GM12872 (cell line): ENCODE results near the gene TBX15.

Source experiments
- TF ChIP-seq, protein P1 (sequence below): IDR thresholded peaks from 3 replicates; pipeline ENCODE4 v1.5.1; 2011; ENCODE audit warnings: low read depth, mild to moderate bottlenecking, low read length, moderate library complexity; ENCODE audit not compliant: insufficient read depth

TBX15 gene

DNA sequence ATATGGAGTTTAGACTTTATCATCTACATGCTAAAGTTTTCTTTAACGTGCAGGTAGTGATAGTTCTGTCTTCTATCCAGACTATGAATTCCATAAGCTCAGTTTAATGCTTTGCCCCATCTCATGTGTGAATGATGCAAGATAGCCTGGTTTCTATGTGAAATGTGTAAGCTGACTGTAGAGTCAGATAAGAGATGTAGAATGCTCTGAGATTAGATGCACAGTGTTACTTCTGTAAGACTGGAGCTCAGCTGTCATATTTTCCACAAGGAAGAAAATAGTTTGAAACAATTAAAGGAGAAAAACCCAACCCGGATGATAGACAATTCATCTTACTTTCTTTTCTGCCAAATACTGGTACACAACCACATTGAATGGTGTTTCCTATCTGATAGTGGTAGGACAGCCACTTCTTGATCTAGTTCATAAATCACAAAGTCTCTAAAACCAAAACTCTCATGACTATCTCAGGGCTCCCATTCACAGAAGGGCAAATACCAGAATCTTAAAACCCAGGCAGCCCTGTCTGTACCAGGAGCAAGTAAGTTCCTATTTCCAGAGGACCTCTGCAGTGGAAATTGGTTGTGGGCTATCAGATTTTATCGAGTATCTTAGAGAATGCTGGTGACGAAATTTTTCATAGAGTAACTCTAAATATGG is 50.6 kb downstream of the TBX15 start:
- TF ChIP-seq, protein P1, sequence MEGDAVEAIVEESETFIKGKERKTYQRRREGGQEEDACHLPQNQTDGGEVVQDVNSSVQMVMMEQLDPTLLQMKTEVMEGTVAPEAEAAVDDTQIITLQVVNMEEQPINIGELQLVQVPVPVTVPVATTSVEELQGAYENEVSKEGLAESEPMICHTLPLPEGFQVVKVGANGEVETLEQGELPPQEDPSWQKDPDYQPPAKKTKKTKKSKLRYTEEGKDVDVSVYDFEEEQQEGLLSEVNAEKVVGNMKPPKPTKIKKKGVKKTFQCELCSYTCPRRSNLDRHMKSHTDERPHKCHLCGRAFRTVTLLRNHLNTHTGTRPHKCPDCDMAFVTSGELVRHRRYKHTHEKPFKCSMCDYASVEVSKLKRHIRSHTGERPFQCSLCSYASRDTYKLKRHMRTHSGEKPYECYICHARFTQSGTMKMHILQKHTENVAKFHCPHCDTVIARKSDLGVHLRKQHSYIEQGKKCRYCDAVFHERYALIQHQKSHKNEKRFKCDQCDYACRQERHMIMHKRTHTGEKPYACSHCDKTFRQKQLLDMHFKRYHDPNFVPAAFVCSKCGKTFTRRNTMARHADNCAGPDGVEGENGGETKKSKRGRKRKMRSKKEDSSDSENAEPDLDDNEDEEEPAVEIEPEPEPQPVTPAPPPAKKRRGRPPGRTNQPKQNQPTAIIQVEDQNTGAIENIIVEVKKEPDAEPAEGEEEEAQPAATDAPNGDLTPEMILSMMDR: no peak

DNA sequence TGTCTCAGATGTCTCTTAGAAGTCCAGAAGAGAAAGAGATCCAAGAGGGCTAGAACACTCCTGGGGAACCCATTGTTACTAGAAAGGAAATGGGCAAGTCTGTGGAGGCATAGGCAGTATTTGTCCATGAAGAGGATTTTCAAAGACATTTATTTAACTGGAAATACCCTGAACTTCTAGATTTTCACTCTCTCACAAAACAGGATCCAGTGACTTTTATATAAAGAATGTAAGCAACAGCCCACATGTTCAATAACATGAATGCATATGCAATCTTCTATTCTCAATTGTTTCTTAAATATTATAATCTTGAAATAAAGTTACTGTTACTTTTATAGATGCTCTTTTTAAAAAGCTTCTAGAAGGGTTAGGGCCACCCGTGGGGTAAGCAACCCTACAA is 53.4 kb downstream of the TBX15 start:
- TF ChIP-seq, protein P1: no peak

DNA sequence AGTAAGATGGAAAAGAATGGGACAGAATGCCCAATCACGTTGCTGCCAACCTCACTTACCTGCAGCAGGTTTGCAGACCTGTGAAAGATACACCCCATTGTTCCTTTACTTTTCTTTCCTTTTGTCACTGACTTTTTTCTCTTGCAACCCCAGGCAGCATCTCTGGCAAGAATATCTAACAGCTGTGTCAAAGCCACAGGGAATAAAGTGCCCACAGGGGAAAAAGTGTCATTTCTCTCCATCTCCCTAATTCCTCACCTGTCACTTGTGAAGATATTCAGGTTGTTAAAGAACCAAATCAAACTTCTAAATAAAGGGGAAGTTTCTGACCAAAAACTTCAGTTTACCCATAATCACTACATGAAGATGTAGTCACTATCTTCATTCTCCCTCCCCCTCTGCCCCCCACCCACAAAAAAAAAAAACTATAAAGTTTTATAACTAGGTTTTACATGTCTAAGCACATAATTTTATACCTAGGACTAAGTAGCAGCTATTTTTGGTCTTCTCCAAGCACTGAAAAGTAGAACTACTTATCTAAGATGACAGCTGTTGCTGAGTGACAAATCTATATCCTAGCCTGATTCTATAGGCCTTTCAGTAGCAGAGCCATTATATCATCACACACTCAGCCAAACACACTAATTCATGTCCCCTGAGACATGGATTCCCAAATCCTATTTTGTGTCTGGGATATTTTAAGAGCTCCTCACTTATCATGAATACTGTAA is 54.9 kb downstream of the TBX15 start:
- TF ChIP-seq, protein P1: no peak

DNA sequence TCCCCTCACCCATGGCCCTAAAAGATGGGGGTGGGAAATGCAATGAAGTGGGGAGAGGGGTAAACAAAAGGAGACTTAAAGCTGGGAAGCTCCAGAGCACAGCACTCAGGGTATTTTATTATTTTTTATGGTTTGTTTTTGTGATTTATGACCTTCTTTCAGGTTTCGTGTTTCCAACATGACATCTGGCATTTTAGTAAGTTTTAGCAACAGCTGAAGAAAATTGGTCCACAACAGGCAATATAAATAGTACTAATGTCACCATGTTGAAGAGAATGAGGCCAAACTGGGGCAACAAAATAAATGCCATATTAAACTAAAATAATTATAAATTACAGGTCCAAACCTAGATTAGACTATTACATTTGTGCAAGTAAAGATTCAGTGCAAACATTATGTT is 56.3 kb downstream of the TBX15 start:
- TF ChIP-seq, protein P1: no peak

DNA sequence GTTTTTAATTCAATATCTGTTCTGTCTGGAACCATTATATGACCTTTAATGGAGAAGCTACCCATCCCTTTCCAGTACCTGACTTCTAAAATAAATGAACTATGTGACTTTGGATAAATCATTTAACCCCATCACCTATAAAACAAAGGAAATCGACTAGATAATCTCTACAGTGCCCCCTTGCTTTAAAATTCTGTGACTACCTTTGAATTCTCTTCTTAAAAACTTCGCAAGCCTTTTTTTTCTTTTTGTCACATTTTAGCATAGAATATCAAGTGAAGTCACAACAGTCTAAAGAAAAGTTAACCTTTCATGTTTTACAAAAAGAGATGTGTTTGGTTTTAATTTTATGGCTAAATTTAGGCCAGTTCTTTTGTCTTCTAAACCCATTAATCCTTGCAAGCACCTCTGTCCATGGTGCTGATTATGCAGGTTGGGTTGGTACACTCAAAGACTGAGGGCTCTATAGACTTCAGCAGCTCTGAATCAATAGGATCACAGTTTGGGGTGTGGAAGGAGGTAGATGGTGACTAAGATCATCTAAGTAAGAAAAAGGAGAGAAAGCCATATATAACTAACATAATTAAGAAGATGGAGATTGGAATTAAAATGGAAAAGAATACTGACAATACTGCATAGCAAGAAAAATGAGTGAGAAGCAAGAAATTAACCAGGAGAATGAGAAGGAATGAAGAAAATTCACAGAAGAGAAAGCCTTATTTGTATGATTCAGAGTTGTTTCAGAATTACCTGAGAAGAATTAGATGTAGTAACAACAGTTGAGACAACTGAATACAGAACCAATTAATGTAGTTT is 59.2 kb downstream of the TBX15 start:
- TF ChIP-seq, protein P1: no peak

DNA sequence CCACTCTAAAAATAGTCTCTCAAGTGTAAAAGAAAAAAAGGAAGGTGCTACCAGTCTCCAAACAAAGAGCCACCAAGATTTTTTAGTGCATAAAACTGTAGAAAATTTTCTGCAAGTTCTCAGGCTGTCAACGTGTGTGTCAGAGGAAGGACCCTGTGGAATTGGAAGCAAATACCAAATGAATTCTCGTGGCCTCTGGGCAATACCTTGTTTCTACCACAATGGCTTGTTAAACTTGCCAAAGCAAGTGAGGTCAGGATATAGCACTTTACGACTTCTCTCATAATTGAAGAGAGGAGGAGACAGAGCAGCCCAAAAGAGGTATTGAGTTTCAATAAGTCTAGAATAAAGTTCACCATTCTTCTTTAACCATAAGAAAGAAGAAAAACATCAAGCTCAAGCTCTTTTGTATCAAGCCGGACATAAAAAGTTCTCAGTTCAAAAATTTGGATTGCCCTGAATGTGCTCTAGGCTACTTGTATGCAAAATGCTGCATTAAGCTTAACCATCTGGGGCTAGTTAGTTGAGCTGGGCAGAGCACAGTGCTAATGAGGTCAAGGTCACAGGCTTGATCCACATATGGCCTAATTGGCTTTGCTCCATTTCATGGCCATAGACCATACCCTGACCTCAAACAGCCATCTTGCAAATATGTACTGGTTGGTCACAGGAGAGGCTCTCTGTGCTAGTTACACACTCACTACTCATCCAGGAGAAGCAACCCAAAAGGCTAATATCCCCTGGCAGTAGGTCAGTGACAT is 60.5 kb downstream of the TBX15 start:
- TF ChIP-seq, protein P1: no peak
